Psoas muscle (tissue), 8 donors: ENCODE results near the gene HOMER2. TPM values are rescaled to one million over a fixed set of nuclear protein-coding genes. Genes with fewer than 3 reads are reported as not detected.
"Not testable (repeated sequence)": the region's sequence is repeated elsewhere in the genome, so short reads cannot be mapped to it uniquely, and the experiment has no call there.

Experiments used
- ATAC-seq, 4 donors: fragments of 200-7000 bp; cut with Tn5 transposase; one replicate each; pipeline ENCODE4 v1.9.1; 2020; ENCODE audit warnings: moderate library complexity in 3 of 4, mild to moderate bottlenecking in 2 of 4
- DNase-seq, 2 donors: peaks; one replicate each; pipeline ENCODE4 v3.0.0-alpha.2; 2020
- H3K27ac ChIP-seq: fragments of 200-600 bp; one replicate; pipeline ENCODE4 v1.8.0; 2022
- H3K27me3 ChIP-seq, 3 donors: fragments of 200-600 bp in 1 of 3; one replicate each; pipeline versions ENCODE4 v1.6.1 to v1.8.0; 2013 to 2022; ENCODE audit warnings: low read length in 2 of 3, mild to moderate bottlenecking in 2 of 3, moderate library complexity in 1 of 3; ENCODE audit not compliant: insufficient read depth in 3 of 3
- H3K36me3 ChIP-seq, 2 donors: fragments of 200-600 bp in 1 of 2; one replicate each; pipeline versions ENCODE4 v1.6.1 to v1.8.0; 2013 to 2022; ENCODE audit warnings: low read depth in 1 of 2, mild to moderate bottlenecking in 1 of 2, moderate library complexity in 1 of 2; ENCODE audit not compliant: insufficient read depth in 1 of 2
- H3K4me1 ChIP-seq: fragments of 200-600 bp; one replicate; pipeline ENCODE4 v1.8.0; 2022
- H3K4me3 ChIP-seq: fragments of 200-600 bp; one replicate; pipeline ENCODE4 v1.8.0; 2022; ENCODE audit warnings: mild to moderate bottlenecking
- H3K9me3 ChIP-seq: fragments of 200-600 bp; one replicate; pipeline ENCODE4 v1.8.0; 2022
- CTCF ChIP-seq: fragments of 200-600 bp; IDR thresholded peaks from one replicate; pipeline ENCODE4 v1.8.0; 2022; ENCODE audit warnings: antibody characterized with exemption
- WGBS, 3 donors: extraction: QIAGEN DNeasy Blood & Tissue Kit; methylation state at CpG; one replicate each; pipeline versions ENCODE4 v1.1.6 to v1.1.7; 2013; 5-methylcytosine and 5-hydroxymethylcytosine counted together
- intact Hi-C, 2 donors: fragments of 100-400 bp; cut with DNase I; formaldehyde crosslinking; loops; one replicate each; pipeline versions ENCODE4 v1.11.0 to v1.14.2; 2022
- polyA plus RNA-seq, 3 donors: library from polyadenylated mRNA; stranded (reverse); fragments of 200-250 nt; gene quantifications; one replicate each; pipeline ENCODE4 v1.2.3, GENCODE V29; 2013
- total RNA-seq, 4 donors: library from RNA; stranded (reverse); fragmentation: NEBNext Ultra II Directional in 2 of 4; extraction: Animal tissue kit (Norgen Biotek cat#: 25700) in 2 of 4; gene quantifications; one replicate each; pipeline versions ENCODE4 v1.2.1 to v1.2.4, GENCODE V29; 2021 to 2023
- donor health status: healthy with polysubstance abuse.
- donor health status: DM: no; HTN: no; CAD: no; lungs with moderate emphysema.
- donor health status: Bipolar disorder and iron deficiency.
- donor health status: healthy.
- donor health status: DM: yes; HTN: yes; CAD: no.
- donor health status: DM: no; HTN: no; CAD: no.
- donor health status: DM: no; HTN: no; CAD: no.
- donor health status: DM: yes; HTN: yes; CAD: no.

The HOMER2 gene
- total and polyA plus RNA-seq, 7 donors, result 27.2 to 119 (median 53.9) TPM

- 93 to 94% (median 93%) methylated on average over 5 of the region's 5 CpGs for WGBS, 3 donors
- DNase-seq (no peak), ATAC-seq (no peak)
- peaks cover 55% of the 10 kb centered on the region for H3K4me1 ChIP-seq
- no peak for TF ChIP-seq CTCF
- no peaks in the 10 kb centered on the region for H3K27me3 ChIP-seq
- no peak overlapping the region for H3K4me3 ChIP-seq
- intact Hi-C loops, result no loop called here
- H3K36me3 ChIP-seq, result no peaks in the 10 kb centered on the region
- H3K9me3 ChIP-seq, result no peaks in the 10 kb centered on the region
- H3K27ac ChIP-seq, result no peak overlapping the region
Measured at GRCh38 chr15:82945326-82945725, 7.2 kb downstream of the HOMER2 start.

- no peaks in the 10 kb centered on the region for H3K9me3 ChIP-seq
- H3K36me3 ChIP-seq, result no peaks in the 10 kb centered on the region
- H3K27me3 ChIP-seq, result no peaks in the 10 kb centered on the region
- WGBS, 3 donors, result 68 to 74% (median 74%) methylated on average over 5 of the region's 5 CpGs
- no peak overlapping the region for H3K4me3 ChIP-seq
- TF ChIP-seq CTCF, result no peak
- intact Hi-C loops, result no loop called here
- DNase-seq (no peak), ATAC-seq (no peak)
- peaks cover 49% of the 10 kb centered on the region for H3K4me1 ChIP-seq
- peak overlapping the region; percentile 33 for H3K27ac ChIP-seq
Measured at GRCh38 chr15:82944821-82945220, 7.7 kb downstream of the HOMER2 start.

- TF ChIP-seq CTCF, result no peak
- WGBS, 3 donors, result 53 to 72% (median 56%) methylated on average over 5 of the region's 5 CpGs
- intact Hi-C loops, result no loop called here
- DNase-seq (no peak), ATAC-seq (no peak)
- Histone ChIP-seq H3K9me3 (no peaks in the 10 kb centered on the region), H3K4me1 (peaks cover 42% of the 10 kb centered on the region), H3K27ac (peak overlapping the region; percentile 77), H3K4me3 (no peak overlapping the region), H3K27me3 (no peaks in the 10 kb centered on the region), H3K36me3 (no peaks in the 10 kb centered on the region)
Measured at GRCh38 chr15:82944056-82944455, 8.5 kb downstream of the HOMER2 start.

GRCh38 chr15:82943176-82943575 is 9.3 kb downstream of the HOMER2 start:
- Histone ChIP-seq H3K27ac (peak overlapping the region; percentile 77), H3K9me3 (no peaks in the 10 kb centered on the region), H3K36me3 (no peaks in the 10 kb centered on the region), H3K4me3 (no peak overlapping the region), H3K4me1 (peaks cover 45% of the 10 kb centered on the region), H3K27me3 (no peaks in the 10 kb centered on the region)
- ATAC-seq (peak; percentile 61 to 71 (median 66)), DNase-seq (no peak)
- no peak for TF ChIP-seq CTCF
- intact Hi-C loops, result no loop called here
- 63 to 80% (median 73%) methylated on average over 3 of the region's 3 CpGs for WGBS, 3 donors

DNA sequence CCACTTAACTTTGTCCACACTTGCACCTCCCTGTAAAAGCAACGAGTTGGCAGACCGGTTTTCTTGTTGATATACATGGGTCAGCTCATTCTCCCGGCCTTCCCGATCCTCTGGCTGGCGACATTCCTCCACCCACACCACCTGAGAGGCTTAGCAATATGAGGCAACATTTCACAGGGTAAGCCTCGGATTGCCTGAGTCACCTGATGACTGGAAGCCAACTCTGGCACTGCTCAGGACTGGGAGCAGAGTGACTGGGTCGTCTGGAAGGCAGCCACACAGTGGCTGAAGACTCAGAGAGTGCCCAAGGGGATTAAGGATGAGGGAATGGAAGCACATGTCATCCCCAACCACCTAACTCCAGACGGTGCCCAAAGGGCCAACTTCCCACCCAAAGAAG is 9.8 kb downstream of the HOMER2 start:
- ATAC-seq (peak; percentile 96 to 97 (median 96)), DNase-seq (peak; percentile 74 to 91)
- Histone ChIP-seq H3K4me3 (no peak overlapping the region), H3K27me3 (no peaks in the 10 kb centered on the region), H3K36me3 (no peaks in the 10 kb centered on the region), H3K9me3 (no peaks in the 10 kb centered on the region), H3K4me1 (peaks cover 50% of the 10 kb centered on the region), H3K27ac (peak overlapping the region; percentile 77)
- no peak for TF ChIP-seq CTCF
- intact Hi-C loops, result no loop called here
- 32 to 50% (median 37%) methylated on average over 8 of the region's 8 CpGs for WGBS, 3 donors

DNA sequence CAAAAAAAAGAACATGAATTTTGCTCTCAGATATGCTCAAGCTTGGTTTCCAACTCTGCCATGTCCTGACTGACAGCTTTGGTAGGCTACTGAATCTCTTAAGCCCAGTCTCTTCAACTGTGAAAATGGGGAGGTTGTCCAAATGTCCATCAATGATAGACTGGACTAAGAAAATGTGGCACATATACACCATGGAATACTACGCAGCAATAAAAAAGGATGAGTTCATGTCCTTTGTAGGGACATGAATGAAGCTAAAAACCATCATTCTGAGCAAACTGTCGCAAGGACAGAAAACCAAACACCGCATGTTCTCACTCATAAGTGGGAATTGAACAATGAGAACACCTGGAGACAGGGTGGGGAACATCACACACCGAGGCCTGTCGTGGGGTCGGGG is 12.8 kb downstream of the HOMER2 start:
- ATAC-seq, H3K36me3 ChIP-seq, H3K27me3 ChIP-seq, DNase-seq, intact Hi-C loops, H3K9me3 ChIP-seq, H3K27ac ChIP-seq, H3K4me3 ChIP-seq: not testable (repeated sequence)
- H3K4me1 ChIP-seq, result peaks cover 60% of the 10 kb centered on the region
- WGBS, 3 donors, result 97 to 99% (median 98%) methylated on average over 6 of the region's 6 CpGs
